SH-SY5Y (cell line): ENCODE results near the gene CHST11.

Experiments used
- GATA2 ChIP-seq: IDR thresholded peaks from 2 replicates; pipeline ENCODE4 v1.6.1; 2011; ENCODE audit warnings: mild to moderate bottlenecking, low read depth, low read length
- GATA3 ChIP-seq: IDR thresholded peaks from 2 replicates; pipeline ENCODE4 v1.6.1; 2011; ENCODE audit warnings: low read depth, mild to moderate bottlenecking, low read length, moderate library complexity

The CHST11 gene

GRCh38 chr12:104751594-104751993 lies 294.8 kb downstream of the CHST11 start:
- no peak for TF ChIP-seq GATA3
- TF ChIP-seq GATA2: no peak

- no peak for TF ChIP-seq GATA2
- no peak for TF ChIP-seq GATA3
Measured at GRCh38 chr12:104752016-104752415, 295.3 kb downstream of the CHST11 start.

- TF ChIP-seq GATA3: no peak
- no peak for TF ChIP-seq GATA2
Measured at GRCh38 chr12:104752881-104753280, 296.1 kb downstream of the CHST11 start.

DNA sequence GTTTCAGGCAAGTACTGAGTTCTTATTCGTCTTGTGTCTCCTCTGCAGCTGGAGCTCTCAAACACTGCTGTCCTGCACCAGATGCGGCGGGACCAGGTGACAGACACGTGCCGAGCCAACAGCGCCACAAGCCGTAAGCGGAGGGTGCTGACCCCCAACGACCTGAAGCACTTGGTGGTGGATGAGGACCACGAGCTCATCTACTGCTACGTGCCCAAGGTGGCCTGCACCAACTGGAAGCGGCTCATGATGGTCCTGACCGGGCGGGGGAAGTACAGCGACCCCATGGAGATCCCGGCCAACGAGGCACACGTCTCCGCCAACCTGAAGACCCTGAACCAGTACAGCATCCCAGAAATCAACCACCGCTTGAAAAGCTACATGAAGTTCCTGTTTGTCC lies 300.2 kb downstream of the CHST11 start:
- TF ChIP-seq GATA2: no peak
- no peak for TF ChIP-seq GATA3

- no peak for TF ChIP-seq GATA3
- no peak for TF ChIP-seq GATA2
Measured at GRCh38 chr12:104758771-104759170, 302.0 kb downstream of the CHST11 start.

GRCh38 chr12:104761091-104761490 lies 304.3 kb downstream of the CHST11 start:
- TF ChIP-seq GATA2 (no peak), GATA3 (no peak)

- TF ChIP-seq GATA3 (no peak), GATA2 (no peak)
Measured at GRCh38 chr12:104761611-104762010, 304.9 kb downstream of the CHST11 start.

- TF ChIP-seq GATA2: no peak
Measured at GRCh38 chr12:104763168-104763805, 306.5 kb downstream of the CHST11 start.

DNA sequence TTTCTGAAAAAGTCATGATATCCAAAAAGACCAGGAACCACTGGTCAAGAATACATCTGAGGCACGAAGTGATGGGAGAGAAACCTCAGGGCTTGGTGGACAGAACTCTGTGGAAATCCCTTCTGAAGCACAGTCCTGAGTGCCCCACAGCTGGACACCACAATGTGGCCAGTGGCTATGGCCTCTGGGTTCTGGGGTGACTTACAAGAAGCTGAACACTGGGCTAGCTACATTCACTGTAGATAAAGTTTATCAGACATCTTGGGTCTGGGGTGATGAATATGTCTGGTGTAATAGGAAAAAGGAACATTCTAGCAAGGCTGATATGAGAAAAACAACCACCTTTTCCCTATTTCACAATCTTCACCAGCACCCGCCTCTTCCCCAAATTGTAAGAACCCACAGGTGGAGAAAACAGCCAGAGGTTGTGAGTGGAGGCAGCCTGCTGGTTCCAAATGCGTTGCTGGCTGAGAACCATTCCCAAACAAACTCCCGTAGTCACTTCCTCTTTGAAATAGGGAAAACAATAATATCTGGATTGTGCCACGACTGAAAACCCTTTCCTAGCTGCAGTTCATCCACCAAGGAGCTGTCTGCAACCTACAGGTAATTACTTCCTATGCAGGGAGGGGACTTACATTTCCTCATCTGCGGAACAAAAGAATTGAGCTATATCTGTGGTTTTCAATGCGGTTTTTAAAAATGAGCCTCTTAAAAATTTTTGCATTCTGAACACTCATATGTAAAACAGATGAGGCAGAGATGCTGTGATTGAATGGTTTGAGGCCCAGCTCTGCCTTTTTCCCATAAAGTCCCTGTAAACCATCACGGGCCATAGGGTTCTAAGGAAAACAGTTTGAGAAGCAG lies 307.7 kb downstream of the CHST11 start:
- TF ChIP-seq GATA3 (no peak), GATA2 (no peak)

- TF ChIP-seq GATA2 (no peak), GATA3 (no peak)
Measured at GRCh38 chr12:104767261-104767660, 310.5 kb downstream of the CHST11 start.

- TF ChIP-seq GATA2 (no peak), GATA3 (no peak)
Measured at GRCh38 chr12:104768033-104768432, 311.3 kb downstream of the CHST11 start.

DNA sequence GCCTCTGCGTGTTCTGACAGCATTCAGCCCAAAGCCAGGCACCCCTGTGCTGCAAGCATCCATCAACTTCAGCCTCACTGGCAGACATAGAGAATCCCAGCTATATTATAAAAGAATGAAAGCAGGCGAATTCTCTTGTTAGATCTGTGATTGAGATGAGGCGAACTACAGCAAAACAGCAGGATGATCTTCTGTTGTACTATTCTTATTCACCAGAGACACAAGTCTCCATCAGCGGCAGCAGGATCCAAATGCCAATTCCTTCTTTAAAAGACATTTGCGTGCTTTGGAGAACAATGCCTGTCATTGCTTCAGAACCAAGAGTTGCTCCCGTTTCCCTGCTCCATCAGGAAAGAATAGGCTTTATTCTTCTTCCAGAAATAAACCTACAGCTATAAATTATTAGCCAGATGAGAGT lies 312.4 kb downstream of the CHST11 start:
- TF ChIP-seq GATA2 (no peak), GATA3 (no peak)

GRCh38 chr12:104772336-104772735 lies 315.6 kb downstream of the CHST11 start:
- no peak for TF ChIP-seq GATA2
- no peak for TF ChIP-seq GATA3

GRCh38 chr12:104775731-104776231 lies 319.0 kb downstream of the CHST11 start:
- TF ChIP-seq GATA3 (no peak), GATA2 (no peak)

GRCh38 chr12:104779134-104779533 lies 322.4 kb downstream of the CHST11 start:
- TF ChIP-seq GATA2 (no peak), GATA3 (no peak)

DNA sequence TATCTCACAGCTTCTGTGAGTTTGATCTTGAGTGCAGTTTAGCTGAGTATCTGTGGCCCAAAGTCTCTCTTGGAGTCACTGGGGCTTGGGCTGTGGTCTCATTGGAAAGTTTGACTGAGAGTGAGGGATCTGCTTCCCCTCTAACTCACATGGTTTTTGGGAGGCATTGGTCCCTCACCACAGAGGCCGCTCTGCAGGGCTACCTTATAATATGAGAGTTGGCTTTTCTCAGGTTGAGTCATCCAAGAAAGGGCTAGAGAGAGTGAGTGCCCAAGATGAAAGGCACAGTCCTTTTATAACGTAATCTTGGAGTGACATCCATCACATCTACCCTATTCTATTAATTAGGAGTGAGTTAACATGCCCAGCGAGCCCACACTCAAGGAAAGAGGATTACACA lies 325.5 kb downstream of the CHST11 start:
- TF ChIP-seq GATA2 (no peak), GATA3 (no peak)
